Hepatocyte (in vitro differentiated cells): Measurements from ENCODE around the gene RAB33B. TPM values are rescaled to one million over a fixed set of nuclear protein-coding genes. Genes with fewer than 3 reads are reported as not detected.

Source experiments
- DNase-seq: peaks from one replicate; pipeline ENCODE4 v3.0.0-alpha.2; 2016; ENCODE audit warnings: low spot score
- H2AFZ ChIP-seq: fragments of 200-600 bp; sonication (generic); 2 replicates; pipeline ENCODE4 v1.6.0; 2016; ENCODE audit warnings: antibody characterized with exemption, mild to moderate bottlenecking
- H3K27ac ChIP-seq: fragments of 200-600 bp; sonication (generic); 2 replicates; pipeline ENCODE4 v1.5.1; 2016; ENCODE audit warnings: mild to moderate bottlenecking
- H3K27me3 ChIP-seq: fragments of 200-600 bp; sonication (generic); 2 replicates; pipeline ENCODE4 v1.6.1; 2016
- H3K36me3 ChIP-seq: fragments of 200-600 bp; sonication (generic); replicated peaks from 2 replicates; pipeline ENCODE4 v1.5.1; 2016; ENCODE audit warnings: low read depth; ENCODE audit not compliant: insufficient read depth
- H3K4me1 ChIP-seq: fragments of 200-600 bp; sonication (generic); 2 replicates; pipeline ENCODE4 v1.5.1; 2016; ENCODE audit warnings: mild to moderate bottlenecking, moderate library complexity; ENCODE audit not compliant: insufficient read depth
- H3K4me2 ChIP-seq: fragments of 200-600 bp; sonication (generic); 2 replicates; pipeline ENCODE4 v1.6.0; 2016
- H3K4me3 ChIP-seq: fragments of 200-600 bp; sonication (generic); 2 replicates; pipeline ENCODE4 v1.5.1; 2016; ENCODE audit warnings: mild to moderate bottlenecking
- H3K79me2 ChIP-seq: fragments of 200-600 bp; sonication (generic); 2 replicates; pipeline ENCODE4 v1.6.0; 2017; ENCODE audit warnings: mild to moderate bottlenecking
- H3K9me2 ChIP-seq: fragments of 200-600 bp; sonication (generic); replicated peaks from 2 replicates; pipeline ENCODE4 v1.6.0; 2017; ENCODE audit warnings: mild to moderate bottlenecking; ENCODE audit not compliant: insufficient read depth
- H3K9me3 ChIP-seq: fragments of 200-600 bp; sonication (generic); 2 replicates; pipeline ENCODE4 v1.5.1; 2016; ENCODE audit warnings: low read depth, mild to moderate bottlenecking
- H4K20me1 ChIP-seq: fragments of 200-600 bp; sonication (generic); 2 replicates; pipeline ENCODE4 v1.6.0; 2016; ENCODE audit warnings: mild to moderate bottlenecking; ENCODE audit not compliant: insufficient read depth, poor library complexity, severe bottlenecking
- CTCF ChIP-seq: fragments of 200-600 bp; sonication (generic); IDR thresholded peaks from 2 replicates; pipeline ENCODE4 v1.5.1; 2016; ENCODE audit warnings: antibody characterized with exemption, mild to moderate bottlenecking; ENCODE audit not compliant: poor library complexity
- EZH2 ChIP-seq: fragments of 200-600 bp; sonication (generic); IDR thresholded peaks from 2 replicates; pipeline ENCODE4 v1.6.1; 2016; ENCODE audit warnings: antibody characterized with exemption, mild to moderate bottlenecking, borderline replicate concordance
- EZH2phosphoT487 ChIP-seq: fragments of 200-600 bp; sonication (generic); IDR thresholded peaks from one replicate; pipeline ENCODE4 v1.6.1; 2018; ENCODE audit warnings: antibody characterized with exemption, mild to moderate bottlenecking, low read depth, moderate library complexity; ENCODE audit not compliant: unreplicated experiment, severe bottlenecking
- WGBS: methylation state at CpG from one replicate; pipeline ENCODE4 v1.1.6; 2016; ENCODE audit warnings: low lambda C conversion rate; ENCODE audit errors: missing lambda C conversion rate; 5-methylcytosine and 5-hydroxymethylcytosine counted together
- polyA plus RNA-seq: library from polyadenylated mRNA; unstranded; fragments of >200 nt; fragmentation: Nextera tagmentation; extraction: Ambion mirVana; gene quantifications from 2 replicates; pipeline ENCODE4 v1.2.1, GENCODE V29; 2016
- total RNA-seq: library from RNA; depleted of rRNA; stranded (reverse); fragments of >200 nt; gene quantifications from 2 replicates; pipeline ENCODE4 v1.2.3, GENCODE V29; 2014

RAB33B gene
- total and polyA plus RNA-seq, 2 experiments from 2014 or later, result 4.5 to 13.5 TPM

- Histone ChIP-seq H3K9me2 (no peaks in the 10 kb centered on the region), H3K79me2 (peaks cover 79% of the 10 kb centered on the region), H3K4me3 (no peak overlapping the region), H3K27me3 (no peaks in the 10 kb centered on the region), H3K4me1 (no peaks in the 10 kb centered on the region), H4K20me1 (no peaks in the 10 kb centered on the region), H3K9me3 (no peaks in the 10 kb centered on the region), H2AFZ (no peak overlapping the region), H3K27ac (no peak overlapping the region), H3K4me2 (no peak overlapping the region), H3K36me3 (no peaks in the 10 kb centered on the region)
- DNase-seq, result no peak
- WGBS, result 87% methylated on average over 2 of the region's 2 CpGs
- TF ChIP-seq EZH2phosphoT487, result no peak
- TF ChIP-seq CTCF, result no peak
- no peak for TF ChIP-seq EZH2
Measured at GRCh38 chr4:139469216-139469615, 15.3 kb downstream of the RAB33B start.

- DNase-seq, result no peak
- H3K4me2 ChIP-seq, result no peak overlapping the region
- H3K4me3 ChIP-seq, result no peak overlapping the region
- no peaks in the 10 kb centered on the region for H3K4me1 ChIP-seq
- no peak overlapping the region for H2AFZ ChIP-seq
- H3K9me3 ChIP-seq, result no peaks in the 10 kb centered on the region
- no peak overlapping the region for H3K27ac ChIP-seq
- no peaks in the 10 kb centered on the region for H3K9me2 ChIP-seq
- no peaks in the 10 kb centered on the region for H3K36me3 ChIP-seq
- H3K27me3 ChIP-seq, result no peaks in the 10 kb centered on the region
- H4K20me1 ChIP-seq, result no peaks in the 10 kb centered on the region
- TF ChIP-seq EZH2phosphoT487 (no peak), EZH2 (no peak)
- peaks cover 73% of the 10 kb centered on the region for H3K79me2 ChIP-seq
- 93% methylated on average over 1 of the region's 1 CpG for WGBS
Measured at GRCh38 chr4:139469869-139470268, 15.9 kb downstream of the RAB33B start.

GRCh38 chr4:139470295-139470694 lies 16.4 kb downstream of the RAB33B start:
- Histone ChIP-seq H3K9me2 (no peaks in the 10 kb centered on the region), H3K27me3 (no peaks in the 10 kb centered on the region), H4K20me1 (no peaks in the 10 kb centered on the region), H2AFZ (no peak overlapping the region), H3K4me2 (no peak overlapping the region), H3K27ac (no peak overlapping the region), H3K4me3 (no peak overlapping the region), H3K9me3 (no peaks in the 10 kb centered on the region), H3K79me2 (peaks cover 70% of the 10 kb centered on the region), H3K36me3 (no peaks in the 10 kb centered on the region), H3K4me1 (no peaks in the 10 kb centered on the region)
- no peak for TF ChIP-seq EZH2phosphoT487
- no peak for TF ChIP-seq EZH2
- no peak for TF ChIP-seq CTCF
- no peak for DNase-seq

GRCh38 chr4:139470997-139471665 lies 17.2 kb downstream of the RAB33B start:
- no peak overlapping the region for H3K4me3 ChIP-seq
- no peaks in the 10 kb centered on the region for H3K9me3 ChIP-seq
- no peaks in the 10 kb centered on the region for H3K4me1 ChIP-seq
- WGBS, result 97% methylated on average over 6 of the region's 6 CpGs
- H3K27me3 ChIP-seq, result no peaks in the 10 kb centered on the region
- no peaks in the 10 kb centered on the region for H3K9me2 ChIP-seq
- DNase-seq, result no peak
- H3K79me2 ChIP-seq, result peaks cover 62% of the 10 kb centered on the region
- no peak for TF ChIP-seq EZH2phosphoT487
- no peak for TF ChIP-seq CTCF
- TF ChIP-seq EZH2, result no peak
- H2AFZ ChIP-seq, result no peak overlapping the region
- no peaks in the 10 kb centered on the region for H3K36me3 ChIP-seq
- H3K27ac ChIP-seq, result no peak overlapping the region
- H3K4me2 ChIP-seq, result no peak overlapping the region
- H4K20me1 ChIP-seq, result no peaks in the 10 kb centered on the region
